ENCODE results near the gene ZSWIM3. TPM values are rescaled to one million over a fixed set of nuclear protein-coding genes. Genes with fewer than 3 reads are reported as not detected.

ZSWIM3 gene
- polyA plus RNA-seq (12.3 and 14.3 TPM in 2 replicates), polyA minus RNA-seq (29.5 and 30.9 TPM in 2 replicates)

- Histone ChIP-seq H3K36me3 (ENCODE audit: insufficient read depth, low read length) (no peaks in the 10 kb centered on the region), H3K4me2 (ENCODE audit: low read length) (peak within 1 kb of the TSS; percentile 96), H3F3A (ENCODE audit: insufficient read depth, low read length, poor library complexity, severe bottlenecking) (no peaks in the 10 kb centered on the region), H3K9me3 (ENCODE audit: low read length) (no peaks in the 10 kb centered on the region), H4K20me1 (ENCODE audit: insufficient read depth) (no peaks in the 10 kb centered on the region), H3K27me3 (ENCODE audit: insufficient read depth, low read depth, low read length) (no peaks in the 10 kb centered on the region), H3K27ac (ENCODE audit: low read length) (peak within 1 kb of the TSS; percentile 88), H3K4me3 (ENCODE audit: low read length) (peak within 1 kb of the TSS; percentile 78), H3K9ac (ENCODE audit: low read length) (peak within 1 kb of the TSS; percentile 88), H2AFZ (ENCODE audit: low read depth, low read length) (peak within 1 kb of the TSS; percentile 85), H3K79me2 (replicated peaks; ENCODE audit: insufficient read depth, low read length) (peaks cover 28% of the 10 kb centered on the region), H3K9me2 (ENCODE audit: insufficient read depth, low read length) (no peaks in the 10 kb centered on the region)
- no peak for TF ChIP-seq EP300 (conservative IDR thresholded peaks at IDR 0.05; ENCODE audit: poor library complexity, severe bottlenecking)
- no peak for TF ChIP-seq RAD21 (conservative IDR thresholded peaks at IDR 0.05)
- TF ChIP-seq MXI1 (conservative IDR thresholded peaks at IDR 0.05; ENCODE audit: poor library complexity, severe bottlenecking), result peak; percentile 79
- TF ChIP-seq EZH2 (IDR thresholded peaks at IDR 0.05; ENCODE audit: borderline replicate concordance, insufficient read depth, low read length, poor library complexity, severe bottlenecking), result no peak
- TF ChIP-seq REST (IDR thresholded peaks at IDR 0.05; ENCODE audit: borderline replicate concordance), result peak; percentile 95
- TF ChIP-seq POLR2AphosphoS5 (IDR thresholded peaks at IDR 0.05), result peak; percentile 90
- TF ChIP-seq, protein P1, sequence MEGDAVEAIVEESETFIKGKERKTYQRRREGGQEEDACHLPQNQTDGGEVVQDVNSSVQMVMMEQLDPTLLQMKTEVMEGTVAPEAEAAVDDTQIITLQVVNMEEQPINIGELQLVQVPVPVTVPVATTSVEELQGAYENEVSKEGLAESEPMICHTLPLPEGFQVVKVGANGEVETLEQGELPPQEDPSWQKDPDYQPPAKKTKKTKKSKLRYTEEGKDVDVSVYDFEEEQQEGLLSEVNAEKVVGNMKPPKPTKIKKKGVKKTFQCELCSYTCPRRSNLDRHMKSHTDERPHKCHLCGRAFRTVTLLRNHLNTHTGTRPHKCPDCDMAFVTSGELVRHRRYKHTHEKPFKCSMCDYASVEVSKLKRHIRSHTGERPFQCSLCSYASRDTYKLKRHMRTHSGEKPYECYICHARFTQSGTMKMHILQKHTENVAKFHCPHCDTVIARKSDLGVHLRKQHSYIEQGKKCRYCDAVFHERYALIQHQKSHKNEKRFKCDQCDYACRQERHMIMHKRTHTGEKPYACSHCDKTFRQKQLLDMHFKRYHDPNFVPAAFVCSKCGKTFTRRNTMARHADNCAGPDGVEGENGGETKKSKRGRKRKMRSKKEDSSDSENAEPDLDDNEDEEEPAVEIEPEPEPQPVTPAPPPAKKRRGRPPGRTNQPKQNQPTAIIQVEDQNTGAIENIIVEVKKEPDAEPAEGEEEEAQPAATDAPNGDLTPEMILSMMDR (IDR thresholded peaks at IDR 0.05; ENCODE audit: poor library complexity, severe bottlenecking), result no peak
- TF ChIP-seq SMC3 (conservative IDR thresholded peaks at IDR 0.05; ENCODE audit: poor library complexity), result peak; percentile 16
- TF ChIP-seq TAF1 (IDR thresholded peaks at IDR 0.05; ENCODE audit: low read depth), result peak; percentile 98
Observed at GRCh38 chr20:45857114-45857881, at the start of gene ZSWIM3, which contains the start of gene ACOT8. TSS of gene ZSWIM3 (plus strand) at chr20:45857614. CDS start at chr20:45857826, 212 bp downstream. TSS of gene ACOT8 (minus strand) at chr20:45857392. CDS start at chr20:45857315, 77 bp downstream.

- no peaks in the 10 kb centered on the region for H3F3A ChIP-seq (ENCODE audit: insufficient read depth, low read length, poor library complexity, severe bottlenecking)
- no peak overlapping the region for H2AFZ ChIP-seq (ENCODE audit: low read depth, low read length)
- H4K20me1 ChIP-seq (ENCODE audit: insufficient read depth), result no peaks in the 10 kb centered on the region
- no peaks in the 10 kb centered on the region for H3K9me3 ChIP-seq (ENCODE audit: low read length)
- H3K36me3 ChIP-seq (ENCODE audit: insufficient read depth, low read length), result peaks cover 10% of the 10 kb centered on the region
- peaks cover 9% of the 10 kb centered on the region for H3K79me2 ChIP-seq (replicated peaks; ENCODE audit: insufficient read depth, low read length)
- H3K4me2 ChIP-seq (ENCODE audit: low read length), result no peak overlapping the region
- H3K9me2 ChIP-seq (ENCODE audit: insufficient read depth, low read length), result no peaks in the 10 kb centered on the region
- no peak for TF ChIP-seq EZH2 (IDR thresholded peaks at IDR 0.05; ENCODE audit: borderline replicate concordance, insufficient read depth, low read length, poor library complexity, severe bottlenecking)
- no peak for TF ChIP-seq TAF1 (IDR thresholded peaks at IDR 0.05; ENCODE audit: low read depth)
- TF ChIP-seq EP300 (conservative IDR thresholded peaks at IDR 0.05; ENCODE audit: poor library complexity, severe bottlenecking), result no peak
- no peak overlapping the region for H3K27ac ChIP-seq (ENCODE audit: low read length)
- no peak overlapping the region for H3K9ac ChIP-seq (ENCODE audit: low read length)
- H3K4me3 ChIP-seq (ENCODE audit: low read length), result no peak overlapping the region
- H3K27me3 ChIP-seq (ENCODE audit: insufficient read depth, low read depth, low read length), result no peaks in the 10 kb centered on the region
Observed at GRCh38 chr20:45810191-45810970, 47.0 kb upstream of the ZSWIM3 start.

Data from neural cell (in vitro differentiated cells).